Adrenal gland (tissue), 12 donors: Measurements from ENCODE around the gene FUT7. TPM values are rescaled to one million over a fixed set of nuclear protein-coding genes. Genes with fewer than 3 reads are reported as not detected.
"Not testable (repeated sequence)": the region's sequence is repeated elsewhere in the genome, so short reads cannot be mapped to it uniquely, and the experiment has no call there.

Source experiments
- DNase-seq, 7 donors: peaks; one replicate each; pipeline ENCODE4 v3.0.0-alpha.2; 2019 to 2020
- H3K27ac ChIP-seq, 5 donors: fragments of 200-600 bp; sonication (generic) in 4 of 5; 1 replicate in 3 of 5; 2 replicates in 2 of 5; pipeline versions ENCODE4 v1.5.1 to v1.8.0; 2016 to 2020; ENCODE audit warnings: mild to moderate bottlenecking in 1 of 5
- H3K27me3 ChIP-seq: fragments of 200-600 bp; 2 replicates; pipeline ENCODE4 v1.8.0; 2021
- H3K36me3 ChIP-seq, 2 donors: fragments of 200-600 bp; replicated peaks in 1 of 2; 1 replicate in 1 of 2; 2 replicates in 1 of 2; pipeline versions ENCODE4 v1.5.1 to v1.8.0; 2018 to 2022
- H3K4me1 ChIP-seq, 2 donors: fragments of 200-600 bp; replicated peaks in 1 of 2; 1 replicate in 1 of 2; 2 replicates in 1 of 2; pipeline versions ENCODE4 v1.5.1 to v1.8.0; 2018 to 2021
- H3K4me3 ChIP-seq, 4 donors: fragments of 200-600 bp; sonication (generic) in 3 of 4; one replicate each; pipeline ENCODE4 v1.5.1; 2016 to 2018
- H3K9me3 ChIP-seq, 3 donors: fragments of 200-600 bp; sonication (generic) in 1 of 3; replicated peaks in 1 of 3; 1 replicate in 2 of 3; 2 replicates in 1 of 3; pipeline versions ENCODE4 v1.5.1 to v1.8.0; 2016 to 2021
- POLR2A ChIP-seq, 2 donors: fragments of 450-650 bp; IDR thresholded peaks; one replicate each; pipeline ENCODE4 v1.6.1; 2017; ENCODE audit warnings: antibody characterized with exemption in 2 of 2, mild to moderate bottlenecking in 2 of 2, moderate library complexity in 1 of 2
- WGBS, 4 donors: extraction: QIAGEN DNeasy Blood & Tissue Kit in 2 of 4; methylation state at CpG; one replicate each; pipeline versions ENCODE4 v1.1.5 to v1.1.7; 2013 to 2017; 5-methylcytosine and 5-hydroxymethylcytosine counted together
- intact Hi-C, 2 donors: fragments of 100-400 bp; cut with DNase I; formaldehyde crosslinking; loops; one replicate each; pipeline versions ENCODE4 v1.14.1 to v1.15.0; 2022 to 2023
- polyA plus RNA-seq, 3 donors: library from polyadenylated mRNA; stranded (reverse); fragments of 200-250 nt in 2 of 3; fragments of 350-450 nt in 1 of 3; fragmentation: Illumina TruSeq in 1 of 3; extraction: RNeasy Lipid Tissue Mini Kit (QIAGEN cat#74804) in 1 of 3; gene quantifications; one replicate each; pipeline ENCODE4 v1.2.3, GENCODE V29; 2013 to 2014
- total RNA-seq, 9 donors: library from RNA; depleted of rRNA in 4 of 9; stranded (reverse); fragments of >200 nt in 4 of 9; fragments of 120-200 nt in 1 of 9; fragmentation: NEBNext Ultra II Directional in 1 of 9; extraction: Animal tissue kit (Norgen Biotek cat#: 25700) in 1 of 9; gene quantifications; one replicate each; pipeline versions ENCODE4 v1.1.0 to v1.2.4, GENCODE V29; 2013 to 2023
- TF ChIP-seq, protein P1 (sequence below), 6 experiments: fragments of 450-650 bp in 4 of 6; fragments of 200-600 bp in 2 of 6; sonication (generic) in 1 of 6; IDR thresholded peaks; 1 replicate in 5 of 6; 2 replicates in 1 of 6; pipeline versions ENCODE4 v1.5.1 to v1.8.0; 2016 to 2021; ENCODE audit warnings: antibody characterized with exemption in 6 of 6, mild to moderate bottlenecking in 2 of 6, moderate library complexity in 1 of 6
- donor health status: healthy with polysubstance abuse.
- donor health status: Bipolar disorder and iron deficiency.
- donor health status: DM: yes; HTN: yes; CAD: no.
- donor health status: DM: no; HTN: no; CAD: no.
- donor health status: DM: no; HTN: no; CAD: no.
- donor health status: DM: yes; HTN: yes; CAD: no.

The FUT7 gene
- total and polyA plus RNA-seq, 12 donors = 0.11 to 0.69 (median 0.17) TPM; not detected in 5

DNA sequence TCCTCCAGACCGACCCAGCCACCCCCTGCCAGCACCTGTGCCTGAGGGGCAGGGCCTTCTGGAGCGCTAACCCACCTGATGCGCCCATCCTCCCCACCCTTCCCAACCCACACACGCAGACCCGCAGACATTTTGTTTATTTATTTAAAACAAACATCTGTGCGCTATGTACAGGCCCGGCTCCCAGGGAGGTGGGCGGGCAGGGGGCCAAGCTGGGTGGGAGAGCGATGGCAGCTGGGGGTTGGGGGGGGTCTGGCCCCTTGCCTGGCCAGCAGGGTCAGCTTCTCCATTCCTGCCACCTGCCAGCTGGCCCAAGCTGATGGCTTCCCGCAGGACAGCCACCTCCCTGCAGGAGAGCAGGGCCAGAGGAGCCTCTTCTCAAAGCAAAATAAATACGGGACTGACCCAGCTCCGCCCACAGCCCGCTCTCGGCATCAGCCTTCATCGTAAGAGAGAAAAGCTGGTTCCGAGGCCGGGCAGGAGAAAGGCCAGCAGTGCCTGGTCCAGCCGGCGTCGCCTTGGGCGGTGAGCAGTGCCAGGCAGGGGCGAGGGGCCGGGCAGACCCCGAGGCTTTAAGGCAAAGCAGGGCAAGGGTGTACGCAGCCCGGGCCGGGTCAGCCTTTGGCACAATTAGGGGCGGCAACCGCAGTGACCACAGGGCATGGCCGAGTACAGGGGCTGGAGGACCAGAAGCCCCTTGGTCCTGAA, 24.6 kb downstream of the FUT7 start:
- Histone ChIP-seq H3K27me3 (no peaks in the 10 kb centered on the region), H3K27ac (no peak overlapping the region), H3K9me3 (no peaks in the 10 kb centered on the region), H3K36me3 (peaks cover 0 to 14% of the 10 kb centered on the region in 2 donors), H3K4me1 (no peaks in the 10 kb centered on the region), H3K4me3 (no peak overlapping the region)
- intact Hi-C loops = no loop called here
- no peak for DNase-seq
- WGBS, 4 donors = 85 to 88% (median 86%) methylated on average over 27 to 30 of the region's 30 CpGs
- no peak for TF ChIP-seq POLR2A (IDR thresholded peaks at IDR 0.05)
- TF ChIP-seq, protein P1, sequence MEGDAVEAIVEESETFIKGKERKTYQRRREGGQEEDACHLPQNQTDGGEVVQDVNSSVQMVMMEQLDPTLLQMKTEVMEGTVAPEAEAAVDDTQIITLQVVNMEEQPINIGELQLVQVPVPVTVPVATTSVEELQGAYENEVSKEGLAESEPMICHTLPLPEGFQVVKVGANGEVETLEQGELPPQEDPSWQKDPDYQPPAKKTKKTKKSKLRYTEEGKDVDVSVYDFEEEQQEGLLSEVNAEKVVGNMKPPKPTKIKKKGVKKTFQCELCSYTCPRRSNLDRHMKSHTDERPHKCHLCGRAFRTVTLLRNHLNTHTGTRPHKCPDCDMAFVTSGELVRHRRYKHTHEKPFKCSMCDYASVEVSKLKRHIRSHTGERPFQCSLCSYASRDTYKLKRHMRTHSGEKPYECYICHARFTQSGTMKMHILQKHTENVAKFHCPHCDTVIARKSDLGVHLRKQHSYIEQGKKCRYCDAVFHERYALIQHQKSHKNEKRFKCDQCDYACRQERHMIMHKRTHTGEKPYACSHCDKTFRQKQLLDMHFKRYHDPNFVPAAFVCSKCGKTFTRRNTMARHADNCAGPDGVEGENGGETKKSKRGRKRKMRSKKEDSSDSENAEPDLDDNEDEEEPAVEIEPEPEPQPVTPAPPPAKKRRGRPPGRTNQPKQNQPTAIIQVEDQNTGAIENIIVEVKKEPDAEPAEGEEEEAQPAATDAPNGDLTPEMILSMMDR (IDR thresholded peaks at IDR 0.05) = no peak

DNA sequence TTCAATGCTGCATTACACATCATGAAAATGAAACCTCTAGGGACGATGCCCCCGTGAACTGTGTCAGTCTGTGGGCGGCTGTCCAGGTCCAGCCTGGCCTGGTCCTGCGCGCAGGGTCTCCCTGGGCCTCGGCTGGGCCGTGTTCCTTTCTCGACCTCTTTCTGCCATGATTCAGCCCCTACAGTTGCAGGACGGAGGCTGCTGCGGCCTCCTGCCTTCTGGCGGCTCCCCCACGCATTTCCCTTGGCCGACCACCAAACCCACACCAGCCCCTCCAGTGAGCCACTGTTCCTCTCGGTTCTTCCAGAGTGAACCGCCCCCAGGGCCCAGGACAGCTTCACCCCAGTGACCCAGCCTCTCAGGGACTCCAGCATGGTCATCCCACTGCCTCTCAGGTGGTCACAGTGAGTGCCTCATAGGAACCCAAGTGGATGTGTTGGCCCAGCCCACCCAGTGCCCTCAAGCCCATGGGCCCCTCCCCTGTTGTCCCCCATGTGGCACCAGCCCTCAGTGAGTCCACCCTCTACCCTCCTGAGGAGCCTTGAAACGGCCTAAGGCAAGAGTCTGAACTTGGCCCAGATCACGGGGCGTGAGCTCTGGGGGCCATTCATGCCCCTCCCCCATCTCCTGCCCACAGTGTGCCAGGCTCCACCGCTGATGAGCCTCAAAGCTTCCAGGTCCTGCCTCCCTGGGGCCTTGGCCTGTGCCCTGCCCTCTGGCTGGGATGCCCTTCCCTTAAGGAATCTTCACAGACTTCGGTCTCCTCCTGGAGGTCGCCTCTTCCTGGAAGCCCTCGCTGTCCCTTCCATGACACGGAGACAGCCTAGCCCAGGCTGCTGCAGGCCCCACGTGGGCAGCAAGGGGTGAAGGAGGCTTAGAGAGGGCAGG, 25.5 kb downstream of the FUT7 start:
- Histone ChIP-seq H3K36me3 (peaks cover 0 to 8% of the 10 kb centered on the region in 2 donors), H3K27ac (no peak overlapping the region), H3K4me3 (no peak overlapping the region), H3K9me3 (no peaks in the 10 kb centered on the region), H3K27me3 (no peaks in the 10 kb centered on the region), H3K4me1 (no peaks in the 10 kb centered on the region)
- WGBS, 4 donors = 65 to 70% (median 66%) methylated on average over 18 to 24 of the region's 24 CpGs
- TF ChIP-seq, protein P1 (IDR thresholded peaks at IDR 0.05) = no peak
- TF ChIP-seq POLR2A (IDR thresholded peaks at IDR 0.05) = no peak
- no peak for DNase-seq
- intact Hi-C loops = no loop called here

DNA sequence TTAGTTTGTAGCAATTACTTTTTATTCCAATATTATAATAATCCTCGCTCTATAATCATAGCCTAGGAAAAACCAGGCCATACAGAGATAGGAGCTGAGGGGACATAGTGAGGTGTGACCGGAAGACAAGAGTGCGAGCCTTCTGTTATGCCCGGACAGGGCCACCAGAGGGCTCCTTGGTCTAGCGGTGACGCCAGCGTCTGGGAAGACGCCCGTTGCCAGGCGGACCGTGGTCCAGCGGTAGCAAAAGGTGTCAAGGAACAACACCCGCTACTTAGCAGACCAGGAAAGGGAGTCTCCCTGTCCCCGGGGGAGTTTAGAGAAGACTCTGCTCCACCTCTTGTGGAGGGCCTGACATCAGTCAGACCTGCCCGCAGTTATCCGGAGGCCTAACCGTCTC, 27.6 kb downstream of the FUT7 start:
- H3K9me3 ChIP-seq, H3K27me3 ChIP-seq, H3K27ac ChIP-seq, H3K4me3 ChIP-seq, H3K4me1 ChIP-seq, H3K36me3 ChIP-seq, intact Hi-C loops: not testable (repeated sequence)
- DNase-seq = peak in 2 of 7 donors; percentile 41 to 67
- TF ChIP-seq, protein P1 (IDR thresholded peaks at IDR 0.05) = peak in 5 of 6 experiments; percentile 21 to 63 (median 54)
- WGBS, 4 donors = 37 to 93% (median 38%) methylated on average over 4 to 17 of the region's 17 CpGs

DNA sequence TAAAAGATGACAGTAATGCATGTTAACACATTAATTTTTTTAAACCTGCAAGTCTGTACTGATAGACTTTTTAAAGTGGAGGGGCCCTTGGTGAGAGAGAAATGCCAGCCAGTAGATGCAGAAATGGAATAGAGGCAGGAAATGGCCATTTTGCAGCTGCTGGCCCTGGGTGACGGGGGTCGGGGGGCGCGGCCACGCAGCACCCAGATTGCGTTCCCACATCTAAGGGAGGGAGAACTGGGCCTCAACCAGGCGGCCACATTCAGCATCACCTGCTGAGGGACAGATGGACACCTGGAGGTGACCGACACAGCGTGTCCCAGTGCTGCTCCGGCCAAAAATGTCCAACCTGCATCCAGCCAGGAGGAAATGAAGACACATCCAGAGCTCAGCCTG, 29.2 kb downstream of the FUT7 start:
- H3K4me1 ChIP-seq = no peaks in the 10 kb centered on the region
- TF ChIP-seq POLR2A (IDR thresholded peaks at IDR 0.05) = no peak
- TF ChIP-seq, protein P1 (IDR thresholded peaks at IDR 0.05) = no peak
- intact Hi-C loops = no loop called here
- no peak overlapping the region for H3K4me3 ChIP-seq
- H3K27me3 ChIP-seq = no peaks in the 10 kb centered on the region
- DNase-seq = no peak
- H3K36me3 ChIP-seq = no peaks in the 10 kb centered on the region
- WGBS, 4 donors = 79 to 84% (median 79%) methylated on average over 7 to 10 of the region's 10 CpGs
- H3K9me3 ChIP-seq = no peaks in the 10 kb centered on the region
- no peak overlapping the region for H3K27ac ChIP-seq
